GM18502 (cell line): Measurements from ENCODE around the gene NUDT16L1.
"Not testable (repeated sequence)": the region's sequence is repeated elsewhere in the genome, so short reads cannot be mapped to it uniquely, and the experiment has no call there.

Experiments
- ATAC-seq: cut with Tn5 transposase; IDR thresholded peaks from one replicate; pipeline ENCODE4 v1.9.1; 2021; ENCODE audit warnings: mild to moderate bottlenecking; ENCODE audit not compliant: unreplicated experiment, poor library complexity

NUDT16L1 gene

DNA sequence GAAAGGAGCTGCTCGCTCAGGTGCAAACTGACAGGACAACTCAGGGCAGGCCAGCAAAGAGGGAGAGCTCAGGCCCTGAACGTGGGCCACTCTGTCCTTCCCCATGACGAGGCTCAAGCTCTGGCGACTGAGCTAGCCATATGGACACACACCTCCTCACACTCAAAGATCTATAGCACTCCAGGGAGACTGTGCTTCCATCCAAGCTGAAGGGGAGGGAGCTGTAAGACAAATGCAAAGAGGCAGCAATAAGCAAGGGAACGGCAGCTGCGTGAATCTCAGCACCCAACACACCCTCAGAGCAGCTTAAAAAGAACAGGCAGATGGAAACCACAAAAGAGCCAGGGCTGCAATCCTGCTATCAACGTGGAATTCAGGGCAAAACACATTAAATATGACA, 13.5 kb downstream of the NUDT16L1 start:
- no peak for ATAC-seq

GRCh38 chr16:4709481-4709880, 16.1 kb downstream of the NUDT16L1 start:
- no peak for ATAC-seq

DNA sequence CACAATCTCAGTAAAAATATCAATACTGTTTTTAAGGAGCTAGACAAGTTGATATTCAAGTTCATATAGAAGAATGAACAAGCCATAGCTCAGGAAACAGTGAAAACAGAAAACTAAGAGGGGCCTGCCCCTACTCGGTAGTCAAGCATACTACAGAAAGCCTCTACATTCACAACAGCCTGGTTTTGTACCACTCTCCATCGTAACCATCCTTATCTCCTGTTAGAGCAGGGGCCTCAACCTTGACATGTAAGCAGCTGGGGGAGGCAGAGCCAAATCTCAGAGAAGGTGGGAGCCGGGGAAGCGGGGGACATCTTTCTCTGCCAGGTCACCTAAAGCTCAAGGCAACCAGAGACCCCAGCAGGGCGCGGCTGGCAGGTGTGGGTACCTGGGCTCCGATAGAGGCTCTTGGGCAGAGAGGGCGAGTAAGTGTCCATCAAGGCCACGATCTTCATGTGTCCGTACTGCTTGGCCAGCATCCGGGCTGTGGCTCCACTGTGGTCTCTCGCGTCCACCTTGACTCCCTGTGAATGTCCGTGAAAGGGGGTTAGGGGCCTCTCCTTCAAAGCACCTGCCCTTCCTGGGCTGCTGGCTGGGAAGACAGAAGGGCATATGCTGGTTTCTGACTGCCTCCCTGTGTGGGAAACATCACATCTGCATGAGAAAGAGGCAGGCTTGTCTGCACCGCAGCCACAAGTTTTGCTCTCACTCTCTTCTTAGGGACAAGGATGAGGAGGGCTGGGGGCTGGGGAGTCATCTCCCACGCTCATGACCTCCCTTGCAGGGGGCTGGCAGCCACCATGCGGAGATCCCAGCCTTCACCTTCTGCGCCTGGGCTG, 20.5 kb downstream of the NUDT16L1 start:
- ATAC-seq: no peak

- no peak for ATAC-seq
Observed at GRCh38 chr16:4714996-4715395, 21.6 kb downstream of the NUDT16L1 start.

DNA sequence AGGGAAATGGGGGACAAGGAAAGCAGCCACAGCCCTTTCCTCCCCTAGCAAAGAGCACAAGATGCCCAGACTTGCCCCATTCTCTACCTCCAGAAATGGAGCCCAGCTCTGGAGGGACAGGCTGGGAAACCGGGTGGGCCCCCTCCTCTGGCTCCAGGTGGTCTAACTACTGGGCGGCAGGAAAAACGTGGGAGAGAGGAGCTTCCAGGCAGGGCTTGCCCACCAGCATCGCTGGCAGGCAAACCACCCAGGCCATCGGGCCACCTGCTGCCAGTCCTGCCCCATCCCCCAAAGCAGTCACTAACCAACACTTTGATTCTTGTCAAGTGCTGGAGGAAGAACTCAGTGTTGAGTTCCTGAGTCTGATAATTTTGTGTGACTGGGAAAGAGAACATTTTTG, 25.1 kb downstream of the NUDT16L1 start:
- no peak for ATAC-seq

DNA sequence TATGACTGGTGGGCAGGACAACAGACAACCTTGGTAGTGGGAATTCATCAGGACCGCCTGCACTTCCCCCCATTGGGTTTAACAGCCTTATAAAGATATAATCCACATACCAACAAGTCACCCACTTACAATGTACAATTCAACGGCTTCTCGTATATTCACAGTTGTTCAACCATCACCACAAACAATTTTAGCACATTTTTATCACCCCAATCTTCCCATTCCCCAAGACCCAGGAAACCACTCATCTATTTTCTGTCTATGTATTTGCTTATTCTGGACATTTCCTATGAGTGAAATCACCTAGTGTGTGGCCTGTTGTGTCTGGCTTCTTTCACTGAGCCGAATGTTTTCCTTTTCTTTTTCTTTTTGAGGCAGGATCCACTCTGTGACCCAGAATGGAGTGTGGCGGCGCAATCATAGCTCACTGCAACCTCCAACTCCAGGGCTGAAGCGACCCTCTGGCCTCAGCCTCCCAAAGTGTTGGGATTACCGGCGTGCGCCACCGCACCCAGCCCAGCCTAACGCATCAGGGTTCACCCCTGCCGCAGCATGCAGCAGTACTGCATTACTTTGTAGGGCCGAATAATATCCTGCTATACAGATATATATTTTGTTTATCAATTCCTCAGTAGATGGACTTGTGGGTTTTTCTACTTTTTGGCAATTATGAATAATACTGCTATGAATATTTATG, 29.9 kb downstream of the NUDT16L1 start:
- ATAC-seq: no peak

DNA sequence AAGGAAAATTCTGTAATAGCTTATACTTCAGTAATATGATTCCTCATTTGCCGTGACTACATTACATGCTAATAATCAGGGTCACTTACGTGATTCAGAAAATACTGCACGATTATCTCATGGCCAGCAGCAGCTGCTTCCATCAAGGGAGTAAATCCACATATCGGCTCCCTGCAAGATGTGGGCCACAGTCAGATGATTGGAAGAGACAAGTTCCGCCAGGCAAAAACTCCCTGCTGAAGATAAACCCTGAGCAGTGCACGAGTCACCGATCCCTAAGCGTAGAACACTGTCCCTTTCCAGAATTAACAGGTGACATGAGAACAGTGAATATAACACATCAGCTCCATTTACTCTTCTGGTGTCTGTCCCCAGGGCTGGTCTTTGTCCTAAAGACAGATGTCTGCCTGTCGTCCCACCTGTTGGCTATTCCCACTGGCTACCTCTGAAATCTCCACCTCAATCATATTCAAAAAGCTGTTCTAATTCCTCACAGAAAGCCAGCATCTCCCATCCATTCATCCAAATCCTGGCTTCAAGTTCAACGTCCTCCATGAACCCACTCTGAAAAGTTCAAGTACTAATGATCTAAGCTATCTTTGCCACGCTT, 31.4 kb downstream of the NUDT16L1 start:
- no peak for ATAC-seq

GRCh38 chr16:4726616-4727015, 33.3 kb downstream of the NUDT16L1 start:
- no peak for ATAC-seq

- ATAC-seq: no peak
Observed at GRCh38 chr16:4728676-4729075, 35.3 kb downstream of the NUDT16L1 start.

- no peak for ATAC-seq
Observed at GRCh38 chr16:4729876-4730275, 36.5 kb downstream of the NUDT16L1 start.

GRCh38 chr16:4733211-4733742, 39.9 kb downstream of the NUDT16L1 start:
- ATAC-seq: no peak

DNA sequence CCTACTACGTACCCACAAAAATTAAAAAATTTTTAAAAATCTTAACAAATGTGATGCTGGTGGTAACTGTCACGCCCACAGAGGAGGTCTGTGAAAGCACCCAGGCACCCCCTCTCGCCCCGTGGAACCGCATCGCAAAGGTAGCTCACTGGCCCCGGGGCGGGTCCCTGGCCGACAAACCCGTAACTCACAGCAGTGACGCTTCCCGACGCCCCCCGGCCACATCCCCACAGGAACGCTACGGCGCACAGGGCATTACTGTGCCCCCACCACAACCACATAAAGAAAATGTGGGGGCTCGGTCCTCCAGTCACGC, 40.3 kb downstream of the NUDT16L1 start:
- ATAC-seq: peak; percentile 14

DNA sequence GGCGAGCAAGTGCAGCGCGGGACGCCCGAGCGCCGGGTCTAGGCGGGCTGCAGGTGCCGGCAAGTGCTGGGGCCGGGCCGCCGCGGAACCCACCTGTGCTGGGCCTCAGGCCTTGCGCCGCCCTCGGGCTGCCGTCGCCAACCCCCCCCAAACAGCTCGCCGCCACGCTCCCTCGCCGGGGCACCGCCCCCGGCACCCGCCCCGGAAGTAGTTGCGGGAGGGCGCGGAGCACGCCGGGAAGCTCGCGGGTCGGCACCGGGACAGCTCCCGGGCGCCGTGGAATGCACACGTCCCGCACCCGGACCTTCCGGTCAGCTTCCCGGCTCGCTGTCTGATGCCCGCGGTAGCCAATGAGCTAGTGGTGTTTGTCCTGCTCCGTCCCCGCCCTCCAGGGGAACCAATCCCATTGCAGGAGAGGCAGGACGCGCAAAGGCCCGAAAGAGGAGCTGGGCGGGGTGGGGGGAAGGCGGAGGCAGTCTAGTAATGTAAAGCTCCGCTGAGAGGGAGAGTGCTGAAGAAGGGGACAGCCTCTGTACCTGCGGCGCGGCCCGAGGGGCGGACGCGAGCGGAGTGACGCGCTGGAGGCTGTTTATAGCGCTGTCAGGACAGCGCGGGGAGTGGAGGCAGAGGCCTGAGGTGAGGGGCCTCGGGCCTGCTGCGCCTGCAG, 40.8 kb downstream of the NUDT16L1 start, which contains the start of the genes ANKS3 and DNAAF8:
TSS of gene ANKS3 (minus strand) at position 209 of the 667 bp plus-strand sequence. CDS start 4,122 bp downstream, outside the sequence.
TSS of gene DNAAF8 (plus strand) at position 475 of the 667 bp plus-strand sequence. CDS start 1,978 bp downstream, outside the sequence.
- peak; percentile 85 for ATAC-seq

GRCh38 chr16:4734730-4735535, 41.6 kb downstream of the NUDT16L1 start:
- ATAC-seq: peak; percentile 67

DNA sequence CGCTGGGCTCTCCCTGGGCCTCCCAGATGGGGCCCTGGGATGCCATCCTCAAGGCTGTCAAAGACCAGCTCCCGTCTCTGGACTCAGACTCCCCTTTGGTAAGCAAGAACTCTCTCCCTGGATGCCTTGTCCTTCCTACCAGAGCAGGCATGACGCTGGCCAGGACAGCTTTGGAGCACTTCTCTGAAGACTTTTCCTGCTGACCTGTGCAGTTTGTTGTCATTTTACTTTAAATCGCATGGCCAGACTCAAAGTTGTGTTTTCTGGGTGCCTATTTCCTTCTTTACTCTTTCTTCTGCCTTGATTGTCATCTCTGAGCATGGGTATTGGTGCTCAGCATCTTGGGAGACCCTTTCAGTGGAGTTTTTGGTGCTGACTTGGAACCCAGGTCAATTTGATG, 43.2 kb downstream of the NUDT16L1 start:
- no peak for ATAC-seq

DNA sequence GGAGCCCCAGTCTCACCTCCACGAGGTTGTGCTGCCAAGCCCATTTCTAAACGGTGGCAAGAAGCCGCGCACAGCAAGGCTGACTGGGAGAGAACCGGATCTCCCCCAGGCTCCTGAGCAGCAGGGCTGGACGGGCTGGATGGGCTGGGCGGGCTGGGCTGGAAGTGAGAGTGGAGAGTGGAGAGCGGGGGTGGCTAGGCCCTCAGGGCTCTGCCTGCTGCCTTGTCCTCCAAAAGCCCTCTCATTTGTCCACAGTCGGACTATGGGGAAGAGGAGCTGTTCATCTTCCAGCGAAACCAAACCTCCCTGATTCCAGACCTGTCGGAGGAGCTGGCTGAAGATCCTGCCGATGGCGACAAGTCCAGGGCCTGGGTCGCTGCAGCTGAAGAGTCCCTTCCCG, 44.2 kb downstream of the NUDT16L1 start:
- no peak for ATAC-seq

- ATAC-seq: not testable (repeated sequence)
Observed at GRCh38 chr16:4738370-4738769, 45.0 kb downstream of the NUDT16L1 start.

GRCh38 chr16:4743226-4743878, 50.0 kb downstream of the NUDT16L1 start:
- no peak for ATAC-seq
